Activated naive CD8-positive, alpha-beta T cell (primary cell): ENCODE data around the gene ELP5.
A peak's percentile ranks its signal among the peaks of the same experiment; 100 is the strongest.

Experiments
- H3K27ac Mint-ChIP-seq: one replicate; pipeline ENCODE4 v1.8.0; 2021; ENCODE audit warnings: mixed read lengths
- H3K27me3 Mint-ChIP-seq: one replicate; pipeline ENCODE4 v1.8.0; 2021; ENCODE audit warnings: mixed read lengths
- H3K36me3 Mint-ChIP-seq: one replicate; pipeline ENCODE4 v1.8.0; 2021; ENCODE audit warnings: mixed read lengths
- H3K4me1 Mint-ChIP-seq: one replicate; pipeline ENCODE4 v1.8.0; 2021; ENCODE audit warnings: low read depth, mixed read lengths
- H3K4me3 Mint-ChIP-seq: one replicate; pipeline ENCODE4 v1.8.0; 2021; ENCODE audit warnings: mild to moderate bottlenecking, mixed read lengths
- H3K9me3 Mint-ChIP-seq: one replicate; pipeline ENCODE4 v1.8.0; 2021; ENCODE audit warnings: low read depth, mixed read lengths

The ELP5 gene

DNA sequence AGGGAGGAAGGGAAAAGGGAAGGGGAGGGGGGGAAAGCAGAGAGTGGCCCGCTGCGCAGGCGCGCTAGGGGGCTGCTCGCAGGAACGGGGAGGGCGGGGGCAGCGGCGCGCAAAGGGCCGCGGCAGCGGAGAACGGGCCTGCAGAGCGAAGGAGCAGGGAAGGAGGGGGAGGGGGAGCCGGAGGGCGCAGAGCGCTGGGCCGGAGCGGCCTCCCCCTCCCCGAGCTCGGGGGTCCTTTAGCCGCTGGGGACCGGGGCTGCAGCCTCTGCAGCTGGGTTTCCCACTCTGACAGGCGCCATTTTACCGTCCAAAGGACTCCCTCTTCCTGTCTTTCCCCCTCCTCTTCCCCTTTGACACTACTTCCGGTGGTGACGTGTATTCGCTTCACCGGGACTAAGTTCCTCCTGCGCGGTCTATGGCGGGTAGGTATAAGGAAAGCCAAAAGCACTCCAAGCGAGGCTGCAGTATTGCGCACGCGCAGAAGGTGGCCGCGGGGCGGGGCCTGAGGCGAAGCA lies 297 bp upstream of the ELP5 start, which contains the start of gene CTDNEP1:
TSS of gene CTDNEP1 (minus strand) at position 74 of the 515 bp plus-strand sequence. CDS start 438 bp downstream, outside the sequence.
- peaks cover 36% of the 10 kb centered on the region for H3K4me1 Mint-ChIP-seq
- H3K27ac Mint-ChIP-seq, result peak within 1 kb of the TSS; percentile 99
- peak within 1 kb of the TSS; percentile 99 for H3K4me3 Mint-ChIP-seq
- no peaks in the 10 kb centered on the region for H3K9me3 Mint-ChIP-seq
- H3K36me3 Mint-ChIP-seq, result peaks cover 7% of the 10 kb centered on the region
- H3K27me3 Mint-ChIP-seq, result no peaks in the 10 kb centered on the region

DNA sequence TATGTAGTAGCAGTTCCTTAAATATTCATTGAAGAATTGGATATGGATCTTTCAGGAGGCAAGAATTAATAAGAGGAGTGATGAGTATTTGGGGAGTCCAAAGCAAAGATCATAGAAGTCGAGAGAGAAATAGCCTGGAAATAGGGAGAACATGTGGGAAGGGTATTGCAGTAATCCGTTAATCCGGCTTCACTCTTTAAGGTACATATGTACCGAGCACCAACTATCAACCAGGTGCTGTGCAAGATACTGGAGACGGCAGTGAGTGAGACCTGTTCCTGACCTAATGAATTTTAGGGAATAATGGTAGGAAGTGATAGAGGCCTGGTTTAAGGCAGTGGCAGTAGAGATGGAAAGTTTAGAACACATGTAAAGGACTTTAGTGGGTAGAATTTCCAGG lies 1.1 kb downstream of the ELP5 start:
- H3K4me3 Mint-ChIP-seq, result peak overlapping the region; percentile 99
- H3K27me3 Mint-ChIP-seq, result no peaks in the 10 kb centered on the region
- no peaks in the 10 kb centered on the region for H3K9me3 Mint-ChIP-seq
- H3K36me3 Mint-ChIP-seq, result peaks cover 9% of the 10 kb centered on the region
- H3K4me1 Mint-ChIP-seq, result peaks cover 36% of the 10 kb centered on the region
- peak overlapping the region; percentile 99 for H3K27ac Mint-ChIP-seq

- no peaks in the 10 kb centered on the region for H3K9me3 Mint-ChIP-seq
- H3K36me3 Mint-ChIP-seq, result peaks cover 9% of the 10 kb centered on the region
- peak overlapping the region; percentile 54 for H3K4me3 Mint-ChIP-seq
- peaks cover 29% of the 10 kb centered on the region for H3K4me1 Mint-ChIP-seq
- peak overlapping the region; percentile 37 for H3K27ac Mint-ChIP-seq
- no peaks in the 10 kb centered on the region for H3K27me3 Mint-ChIP-seq
Observed at GRCh38 chr17:7254511-7254910, 2.5 kb downstream of the ELP5 start.

- peaks cover 32% of the 10 kb centered on the region for H3K4me1 Mint-ChIP-seq
- no peak overlapping the region for H3K4me3 Mint-ChIP-seq
- peak overlapping the region; percentile 79 for H3K27ac Mint-ChIP-seq
- no peaks in the 10 kb centered on the region for H3K27me3 Mint-ChIP-seq
- H3K9me3 Mint-ChIP-seq, result no peaks in the 10 kb centered on the region
- peaks cover 9% of the 10 kb centered on the region for H3K36me3 Mint-ChIP-seq
Observed at GRCh38 chr17:7256766-7257456, 4.9 kb downstream of the ELP5 start.

- Mint-ChIP-seq H3K4me3 (no peak overlapping the region), H3K4me1 (peaks cover 33% of the 10 kb centered on the region), H3K27ac (peak overlapping the region; percentile 34), H3K9me3 (no peaks in the 10 kb centered on the region), H3K27me3 (no peaks in the 10 kb centered on the region), H3K36me3 (peaks cover 2% of the 10 kb centered on the region)
Observed at GRCh38 chr17:7258731-7259554, 6.9 kb downstream of the ELP5 start.

DNA sequence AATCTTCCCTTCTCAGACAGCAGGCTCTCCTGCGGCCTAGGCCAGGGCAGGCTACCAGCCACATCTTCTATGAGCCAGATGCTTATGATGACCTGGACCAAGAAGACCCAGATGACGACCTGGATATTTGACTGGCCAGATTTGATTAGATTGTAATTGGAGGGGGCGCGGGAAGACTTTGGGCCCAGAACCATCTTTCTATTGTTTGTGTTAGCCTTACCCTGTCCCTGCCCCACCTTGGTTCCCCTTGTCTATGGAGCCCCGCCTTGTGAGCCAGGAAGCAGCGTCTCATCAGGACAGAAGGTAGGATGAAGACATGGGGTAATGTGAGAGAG lies 7.5 kb downstream of the ELP5 start:
- H3K27ac Mint-ChIP-seq, result no peak overlapping the region
- H3K9me3 Mint-ChIP-seq, result no peaks in the 10 kb centered on the region
- peaks cover 32% of the 10 kb centered on the region for H3K4me1 Mint-ChIP-seq
- H3K27me3 Mint-ChIP-seq, result no peaks in the 10 kb centered on the region
- no peak overlapping the region for H3K4me3 Mint-ChIP-seq
- peaks cover 2% of the 10 kb centered on the region for H3K36me3 Mint-ChIP-seq

GRCh38 chr17:7260151-7260550 lies 8.1 kb downstream of the ELP5 start:
- Mint-ChIP-seq H3K9me3 (no peaks in the 10 kb centered on the region), H3K27ac (no peak overlapping the region), H3K27me3 (no peaks in the 10 kb centered on the region), H3K4me1 (peaks cover 32% of the 10 kb centered on the region), H3K4me3 (peak overlapping the region; percentile 68), H3K36me3 (peaks cover 2% of the 10 kb centered on the region)

- Mint-ChIP-seq H3K9me3 (no peaks in the 10 kb centered on the region), H3K27me3 (no peaks in the 10 kb centered on the region), H3K36me3 (peaks cover 2% of the 10 kb centered on the region), H3K27ac (no peak overlapping the region), H3K4me1 (peaks cover 32% of the 10 kb centered on the region), H3K4me3 (peak overlapping the region; percentile 68)
Observed at GRCh38 chr17:7260651-7261378, 8.8 kb downstream of the ELP5 start.

DNA sequence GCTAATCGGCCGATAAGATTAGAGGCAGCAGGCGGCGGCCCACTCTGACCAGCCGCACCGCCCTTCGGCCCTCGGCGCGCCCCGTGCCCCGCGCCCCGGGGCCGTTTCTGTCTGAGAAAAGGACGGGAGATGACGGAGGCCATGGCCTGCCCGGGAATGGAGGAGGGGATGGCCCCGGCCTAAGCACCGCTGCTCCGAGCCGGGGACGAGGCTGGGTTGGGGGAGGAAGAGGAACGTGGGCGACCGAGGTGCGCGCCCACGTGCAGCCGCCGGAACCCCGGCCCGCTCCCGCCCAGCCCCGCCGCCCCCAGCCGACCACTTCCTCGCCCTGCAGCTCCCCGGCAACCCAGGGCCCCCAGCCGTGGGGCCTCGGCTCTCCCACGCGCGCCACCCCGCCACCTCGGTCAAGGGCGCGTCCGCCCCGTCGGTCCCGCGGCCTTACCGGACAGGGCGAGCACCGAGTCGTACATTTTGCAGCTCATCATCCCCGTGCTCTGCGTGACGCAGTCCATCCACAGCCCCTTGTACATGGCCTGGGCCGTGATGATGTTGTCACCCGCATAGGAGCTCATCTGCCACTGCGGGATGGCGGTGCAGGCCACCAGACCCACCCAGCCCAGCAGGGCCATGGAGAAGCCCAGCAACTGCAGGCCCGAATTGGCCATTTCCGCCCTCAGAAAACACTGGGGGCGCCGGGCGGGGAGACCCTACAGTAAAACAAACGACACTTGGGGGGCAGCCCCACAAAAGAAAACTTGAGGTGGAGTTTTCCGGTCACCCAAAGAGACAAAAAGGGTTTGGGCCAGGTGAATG lies 9.6 kb downstream of the ELP5 start:
- Mint-ChIP-seq H3K27me3 (no peaks in the 10 kb centered on the region), H3K4me3 (peak overlapping the region; percentile 74), H3K27ac (peak overlapping the region; percentile 81), H3K36me3 (peaks cover 2% of the 10 kb centered on the region), H3K9me3 (no peaks in the 10 kb centered on the region), H3K4me1 (peaks cover 32% of the 10 kb centered on the region)

GRCh38 chr17:7262192-7262934 lies 10.3 kb downstream of the ELP5 start, which contains the start of gene CLDN7:
CLDN7 (minus strand) TSS chr17:7262478; CDS start chr17:7262043, 435 bp downstream.
- H3K36me3 Mint-ChIP-seq, result no peaks in the 10 kb centered on the region
- peak within 1 kb of the TSS; percentile 78 for H3K4me3 Mint-ChIP-seq
- no peaks in the 10 kb centered on the region for H3K9me3 Mint-ChIP-seq
- peak within 1 kb of the TSS; percentile 81 for H3K27ac Mint-ChIP-seq
- peaks cover 32% of the 10 kb centered on the region for H3K4me1 Mint-ChIP-seq
- no peaks in the 10 kb centered on the region for H3K27me3 Mint-ChIP-seq

GRCh38 chr17:7262935-7263800 lies 11.2 kb downstream of the ELP5 start:
- H3K4me3 Mint-ChIP-seq, result peak overlapping the region; percentile 78
- H3K4me1 Mint-ChIP-seq, result peaks cover 32% of the 10 kb centered on the region
- no peaks in the 10 kb centered on the region for H3K36me3 Mint-ChIP-seq
- H3K27ac Mint-ChIP-seq, result peak overlapping the region; percentile 54
- H3K9me3 Mint-ChIP-seq, result no peaks in the 10 kb centered on the region
- H3K27me3 Mint-ChIP-seq, result no peaks in the 10 kb centered on the region

GRCh38 chr17:7263801-7264078 lies 11.7 kb downstream of the ELP5 start:
- no peaks in the 10 kb centered on the region for H3K36me3 Mint-ChIP-seq
- H3K9me3 Mint-ChIP-seq, result no peaks in the 10 kb centered on the region
- H3K4me1 Mint-ChIP-seq, result peaks cover 32% of the 10 kb centered on the region
- H3K4me3 Mint-ChIP-seq, result peak overlapping the region; percentile 78
- H3K27me3 Mint-ChIP-seq, result no peaks in the 10 kb centered on the region
- peak overlapping the region; percentile 41 for H3K27ac Mint-ChIP-seq

- Mint-ChIP-seq H3K27ac (no peak overlapping the region), H3K27me3 (no peaks in the 10 kb centered on the region), H3K36me3 (no peaks in the 10 kb centered on the region), H3K4me3 (no peak overlapping the region), H3K4me1 (peaks cover 18% of the 10 kb centered on the region), H3K9me3 (no peaks in the 10 kb centered on the region)
Observed at GRCh38 chr17:7266784-7267183, 14.8 kb downstream of the ELP5 start.
